ENCODE measurements around the gene EEF1AKMT3.

The EEF1AKMT3 gene

DNA sequence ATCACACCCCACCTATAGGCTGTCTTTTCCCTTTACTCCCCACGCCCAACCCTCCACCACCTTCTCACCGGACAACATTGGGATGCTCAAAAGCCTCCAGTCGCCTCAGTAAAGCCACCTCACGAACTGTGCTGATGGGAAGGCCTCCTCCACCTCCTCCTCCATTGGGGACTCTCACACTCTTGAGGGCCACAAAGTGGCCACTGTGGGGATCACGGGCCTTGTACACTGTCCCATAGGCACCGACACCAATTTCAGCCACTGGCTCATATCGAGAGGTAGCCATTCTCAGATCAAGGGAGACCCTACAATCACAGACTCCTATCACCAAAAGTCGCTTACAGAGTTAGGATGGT is 21.0 kb upstream of the EEF1AKMT3 start:
- no peak for DNase-seq (ENCODE audit: low spot score)

- DNase-seq (ENCODE audit: low spot score): peak; percentile 99
Observed at GRCh38 chr12:57751788-57752667, 20.4 kb upstream of the EEF1AKMT3 start, which contains the start of gene CDK4. TSS of gene CDK4 (minus strand) at chr12:57752310. CDS start at chr12:57751717, 593 bp downstream.

DNA sequence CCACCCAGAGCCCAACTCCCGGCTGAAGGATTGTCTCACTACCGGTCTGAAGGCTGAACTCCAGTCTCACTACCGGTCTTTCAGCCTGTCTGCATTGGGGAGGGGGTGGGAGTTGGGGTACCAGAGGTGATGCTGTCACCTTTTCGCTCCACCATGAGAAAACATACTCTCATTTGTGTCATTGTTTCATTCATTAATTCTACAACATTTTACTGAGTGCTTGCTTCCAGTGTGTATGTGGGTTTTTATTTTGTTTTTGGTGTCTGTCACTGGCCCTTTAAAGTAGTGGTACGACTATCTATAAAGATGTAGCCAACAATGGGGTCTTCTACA is 19.8 kb upstream of the EEF1AKMT3 start:
- DNase-seq (ENCODE audit: low spot score): no peak

GRCh38 chr12:57753756-57754337 is 18.6 kb upstream of the EEF1AKMT3 start:
- no peak for DNase-seq (ENCODE audit: low spot score)

- peak; percentile 41 for DNase-seq (ENCODE audit: low spot score)
Observed at GRCh38 chr12:57754411-57755193, 17.8 kb upstream of the EEF1AKMT3 start, which contains the start of gene MARCHF9. TSS of gene MARCHF9 (plus strand) at chr12:57755103. CDS start at chr12:57755529, 426 bp downstream.

GRCh38 chr12:57755194-57755453 is 17.3 kb upstream of the EEF1AKMT3 start:
- no peak for DNase-seq (ENCODE audit: low spot score)

DNA sequence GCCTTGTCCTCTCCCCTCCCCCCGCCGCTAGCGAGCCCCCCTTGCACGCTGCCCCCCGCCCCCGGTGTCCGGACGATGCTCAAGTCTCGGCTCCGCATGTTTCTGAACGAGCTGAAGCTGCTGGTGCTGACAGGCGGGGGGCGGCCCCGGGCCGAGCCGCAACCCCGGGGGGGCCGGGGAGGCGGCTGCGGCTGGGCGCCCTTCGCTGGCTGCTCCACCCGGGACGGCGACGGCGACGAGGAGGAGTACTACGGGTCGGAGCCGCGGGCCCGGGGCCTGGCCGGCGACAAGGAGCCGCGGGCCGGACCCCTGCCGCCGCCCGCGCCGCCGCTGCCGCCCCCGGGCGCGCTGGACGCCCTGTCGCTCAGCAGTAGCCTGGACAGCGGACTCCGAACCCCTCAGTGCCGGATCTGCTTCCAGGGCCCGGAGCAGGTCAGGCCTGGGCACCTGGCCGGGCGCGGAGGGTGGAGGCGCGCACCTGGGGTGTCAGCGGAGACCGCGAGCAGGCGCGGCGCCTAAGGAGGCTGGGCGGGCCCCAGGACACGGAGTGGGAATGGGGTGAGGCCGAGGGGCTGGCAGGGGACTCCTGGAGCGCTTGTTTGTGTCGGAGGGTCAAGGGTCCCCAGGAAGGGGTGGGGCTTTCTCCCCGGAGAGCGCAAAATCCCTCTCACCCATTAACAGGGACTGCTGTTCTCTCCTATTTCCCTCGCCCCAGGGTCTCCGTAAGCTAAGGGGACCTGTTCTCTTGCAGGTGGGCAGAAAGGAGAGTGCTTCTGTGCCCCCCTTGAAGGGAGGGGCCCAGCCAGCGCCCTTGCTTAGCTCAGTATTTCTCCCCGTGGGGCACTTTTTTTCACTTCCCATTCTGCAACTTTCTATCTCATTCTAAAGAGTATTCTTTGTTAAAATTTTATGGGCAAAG is 16.7 kb upstream of the EEF1AKMT3 start:
- DNase-seq (ENCODE audit: low spot score): no peak

- no peak for DNase-seq (ENCODE audit: low spot score)
Observed at GRCh38 chr12:57756406-57757341, 15.7 kb upstream of the EEF1AKMT3 start.

- DNase-seq (ENCODE audit: low spot score): no peak
Observed at GRCh38 chr12:57757771-57758170, 14.6 kb upstream of the EEF1AKMT3 start.

DNA sequence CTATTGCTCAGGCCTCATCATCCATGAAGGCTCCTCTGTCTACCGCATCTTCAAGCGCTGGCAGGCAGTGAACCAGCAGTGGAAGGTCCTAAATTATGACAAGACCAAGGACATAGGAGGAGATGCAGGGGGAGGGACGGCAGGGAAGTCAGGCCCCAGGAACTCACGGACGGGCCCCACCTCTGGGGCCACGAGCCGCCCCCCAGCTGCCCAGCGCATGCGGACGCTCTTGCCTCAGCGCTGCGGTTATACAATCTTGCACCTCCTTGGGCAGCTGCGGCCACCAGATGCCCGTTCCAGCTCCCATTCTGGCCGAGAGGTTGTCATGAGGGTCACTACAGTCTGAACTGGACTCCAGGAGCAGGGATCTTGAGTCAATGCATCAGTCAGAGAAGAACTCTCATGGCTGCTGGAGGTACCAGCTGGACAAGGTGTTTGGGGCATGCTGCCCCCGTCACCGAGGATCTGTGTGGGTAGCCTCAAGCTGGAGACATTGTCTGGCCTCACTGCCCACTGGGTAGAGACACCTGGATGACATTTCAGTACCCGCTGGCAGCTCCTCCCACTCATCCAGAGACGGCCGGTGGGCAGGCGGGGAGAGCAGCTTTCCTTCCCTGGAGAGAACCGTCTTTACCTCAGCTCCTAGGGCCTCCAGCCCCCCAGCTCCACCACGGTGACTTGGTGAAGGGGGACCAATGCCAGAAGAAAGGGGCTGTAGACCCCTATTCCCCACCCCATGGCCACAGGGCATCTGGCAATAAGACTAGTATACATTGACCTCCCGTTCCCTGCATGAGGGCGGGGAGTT is 13.7 kb upstream of the EEF1AKMT3 start:
- no peak for DNase-seq (ENCODE audit: low spot score)

DNA sequence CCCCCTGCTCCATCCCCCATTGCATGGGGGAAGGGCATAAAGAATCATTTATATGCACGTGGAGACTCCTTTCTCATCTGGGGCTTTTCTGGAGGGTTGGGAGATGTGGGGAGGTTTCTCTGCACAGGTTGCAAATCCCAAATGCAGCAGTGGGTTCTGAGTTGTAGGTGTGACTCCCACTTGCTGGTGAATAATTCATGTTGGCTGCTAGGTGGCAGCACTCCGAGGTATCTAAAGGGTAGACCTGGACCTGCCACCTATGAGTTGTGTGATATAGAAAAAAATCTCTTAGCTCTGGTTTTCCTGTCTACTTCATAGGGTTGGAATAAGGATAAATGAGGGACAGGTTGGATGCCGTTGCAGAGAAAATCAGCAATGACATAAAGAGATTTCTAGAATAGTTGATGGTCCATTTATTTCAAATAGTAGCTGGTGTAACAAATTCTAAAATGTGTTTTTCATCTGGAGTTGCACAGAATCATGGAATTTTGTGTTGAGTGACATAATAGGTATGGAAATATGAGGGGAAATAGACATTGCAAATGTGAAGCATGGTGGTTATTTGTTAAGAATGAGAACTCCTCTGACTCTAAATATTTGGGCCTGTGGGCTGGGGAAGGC is 12.9 kb upstream of the EEF1AKMT3 start:
- DNase-seq (ENCODE audit: low spot score): no peak

GRCh38 chr12:57760347-57760982 is 11.9 kb upstream of the EEF1AKMT3 start:
- DNase-seq (ENCODE audit: low spot score): no peak

GRCh38 chr12:57761391-57761998 is 10.9 kb upstream of the EEF1AKMT3 start:
- no peak for DNase-seq (ENCODE audit: low spot score)

DNA sequence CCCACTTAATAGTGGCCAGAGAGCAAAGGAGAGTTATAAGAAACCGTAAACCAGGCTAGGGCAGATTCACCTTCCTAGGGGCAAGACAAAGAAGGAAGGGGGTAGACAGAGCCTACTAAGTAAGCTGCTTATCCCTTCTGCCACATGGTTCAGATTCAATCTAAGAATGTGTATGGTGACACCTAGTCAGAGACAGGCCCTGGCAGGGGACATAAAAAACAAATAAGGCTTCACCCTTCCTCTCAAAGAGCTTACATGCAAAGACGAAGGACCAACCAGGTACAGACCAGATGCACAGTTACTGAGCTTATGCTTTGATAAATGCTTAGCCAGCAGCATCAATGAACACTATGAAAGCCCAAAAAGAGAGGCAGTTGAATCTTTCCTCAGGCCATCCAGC is 10.0 kb upstream of the EEF1AKMT3 start:
- no peak for DNase-seq (ENCODE audit: low spot score)

DNA sequence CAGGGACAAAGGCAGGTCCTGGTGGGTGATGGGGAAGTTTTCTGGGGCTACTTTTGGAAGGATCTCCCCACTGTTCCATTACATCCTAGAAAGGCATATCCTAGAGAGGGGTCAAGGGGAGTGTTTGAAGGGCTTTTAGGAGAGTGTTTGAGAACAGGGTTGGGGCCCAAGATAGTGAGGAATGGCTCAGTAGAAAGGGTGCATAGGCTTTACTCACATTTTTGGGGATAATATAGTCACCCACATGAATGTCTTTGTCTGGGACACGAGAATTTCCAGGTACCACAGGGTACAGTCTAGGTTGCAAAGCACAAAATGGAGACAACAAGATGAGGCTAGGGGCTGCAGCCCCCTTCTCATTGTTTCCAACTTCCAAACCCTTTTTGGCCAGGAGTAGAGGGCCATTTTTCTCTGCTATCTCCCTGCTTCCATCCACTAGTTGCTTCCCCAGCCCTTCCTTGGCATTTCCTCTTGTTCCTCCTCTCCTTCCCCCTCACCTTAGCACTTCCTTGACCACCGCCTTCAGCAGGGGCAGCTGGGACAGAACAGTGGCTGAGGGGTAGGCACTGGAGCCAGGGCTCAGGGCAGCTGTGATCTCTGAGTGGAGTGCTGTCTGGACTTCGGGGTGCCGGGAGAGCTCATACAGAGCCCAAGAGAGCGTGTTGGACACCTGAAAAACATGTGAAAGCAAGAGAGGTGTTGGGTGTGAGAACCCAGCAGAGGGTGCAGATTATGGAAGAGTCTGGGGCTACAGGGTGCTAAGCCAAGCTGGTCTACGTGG is 8.3 kb upstream of the EEF1AKMT3 start:
- no peak for DNase-seq (ENCODE audit: low spot score)

DNA sequence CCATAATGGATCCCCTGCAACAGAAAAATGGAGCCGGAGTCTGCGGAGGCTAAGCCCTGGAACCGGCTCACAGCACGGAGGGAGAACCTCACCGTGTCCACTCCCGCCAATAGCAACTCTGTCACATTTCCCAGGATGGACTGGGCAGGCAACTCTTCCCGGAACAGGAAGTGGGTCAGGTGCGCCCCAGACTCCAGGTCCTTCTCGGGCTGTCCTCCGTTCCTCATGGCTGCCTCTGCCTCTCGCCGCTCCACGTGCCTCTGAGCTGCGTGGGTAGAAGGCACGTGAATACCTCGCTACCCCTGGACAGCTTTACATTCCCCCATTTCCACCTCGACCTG is 7.8 kb upstream of the EEF1AKMT3 start:
- no peak for DNase-seq (ENCODE audit: low spot score)

DNA sequence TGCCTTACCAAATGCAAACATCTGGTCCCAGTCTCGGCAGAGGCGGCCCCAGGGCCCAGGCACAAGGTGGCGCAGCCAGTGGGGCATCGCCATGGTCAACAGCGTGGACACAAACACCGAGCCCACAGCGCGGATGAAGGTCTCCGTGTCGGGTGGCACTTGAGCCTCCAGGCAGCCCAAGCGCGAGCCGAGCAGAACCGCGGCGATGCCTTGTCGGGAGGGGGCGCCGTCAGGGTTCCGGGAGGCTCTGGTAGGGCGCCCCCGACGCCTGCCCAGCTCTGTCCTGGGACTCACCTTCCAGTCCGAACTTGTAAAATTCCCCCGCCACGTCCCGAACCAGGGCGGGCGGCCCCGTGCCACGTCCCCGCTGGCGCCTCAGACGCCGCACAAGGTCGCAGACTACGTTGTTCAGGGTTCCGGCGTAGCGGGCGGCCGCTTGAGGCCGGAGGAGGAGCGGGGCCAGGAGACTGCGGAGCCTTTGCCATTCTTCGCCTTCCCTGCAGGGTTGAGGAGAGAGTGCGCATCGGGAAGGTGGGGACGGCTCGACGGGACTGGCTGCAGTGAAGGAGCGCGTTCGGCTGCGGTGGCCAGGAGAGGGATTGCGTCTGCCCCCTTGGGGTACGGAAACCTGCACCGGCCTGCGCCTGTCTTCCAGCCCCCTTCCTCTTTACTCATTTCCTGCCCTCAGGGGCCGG is 7.3 kb upstream of the EEF1AKMT3 start:
- no peak for DNase-seq (ENCODE audit: low spot score)

Data from pons (tissue), 1 donor.